ENCODE measurements around the gene DNAL4.

DNAL4 gene

GRCh38 chr22:38793721-38794466 is at the start of gene DNAL4:
DNAL4 (minus strand) TSS chr22:38794143; CDS start chr22:38782731, 11,412 bp downstream.
- DNase-seq: peak; percentile 94

DNA sequence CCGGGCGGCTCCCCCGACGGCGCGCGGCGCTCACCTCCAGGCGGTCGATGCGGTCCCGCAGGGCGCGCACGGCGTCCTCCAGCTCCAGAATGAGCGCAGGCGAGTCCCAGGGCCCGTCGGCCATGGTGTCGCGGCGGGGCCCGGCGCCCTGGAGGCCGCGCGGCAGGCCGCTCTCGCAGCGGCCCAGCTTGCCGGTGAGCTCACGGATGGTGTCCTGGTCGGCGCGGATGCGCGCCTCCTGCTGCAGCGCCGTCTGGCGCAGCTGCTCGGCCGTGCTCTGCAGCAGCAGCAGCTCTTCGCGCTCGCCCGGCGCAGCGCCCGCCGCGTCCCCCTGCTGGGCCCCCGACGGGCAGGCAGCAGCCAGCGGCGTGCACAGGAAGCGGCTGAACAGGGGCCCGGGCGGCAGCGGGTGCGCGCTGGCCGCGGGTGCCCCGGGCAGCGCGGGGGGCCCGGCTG is 49.3 kb upstream of the DNAL4 start:
- DNase-seq: peak; percentile 75

GRCh38 chr22:38842512-38843200 is 48.7 kb upstream of the DNAL4 start:
- DNase-seq: no peak

- DNase-seq: no peak
These were observed 47.7 kb upstream of the DNAL4 start for GRCh38 chr22:38841635-38842034.

- no peak for DNase-seq
These were observed 47.3 kb upstream of the DNAL4 start for GRCh38 chr22:38841211-38841610.

GRCh38 chr22:38840129-38840528 is 46.2 kb upstream of the DNAL4 start:
- DNase-seq: no peak

GRCh38 chr22:38839686-38840085 is 45.7 kb upstream of the DNAL4 start:
- no peak for DNase-seq

GRCh38 chr22:38837414-38837928 is 43.5 kb upstream of the DNAL4 start:
- DNase-seq: no peak

DNA sequence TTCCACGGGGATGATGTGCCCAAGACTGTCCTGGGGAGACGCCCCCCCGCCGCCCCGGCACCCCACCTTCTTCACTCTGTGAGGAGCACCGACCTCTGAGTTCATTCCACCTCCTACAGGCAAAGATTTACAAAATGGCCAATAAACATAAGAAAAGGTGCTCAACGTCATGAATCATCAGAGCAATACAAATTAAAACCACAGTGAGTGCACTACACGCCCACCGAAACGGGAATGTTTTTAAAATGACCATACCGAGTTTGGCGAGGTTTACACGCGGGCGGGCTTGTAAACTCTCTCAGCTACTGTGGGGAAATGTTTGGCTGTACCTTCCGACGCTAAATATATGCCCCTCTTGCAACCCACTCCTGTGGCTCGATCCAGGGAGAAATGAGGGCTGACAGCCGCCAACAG is 42.0 kb upstream of the DNAL4 start:
- no peak for DNase-seq

DNA sequence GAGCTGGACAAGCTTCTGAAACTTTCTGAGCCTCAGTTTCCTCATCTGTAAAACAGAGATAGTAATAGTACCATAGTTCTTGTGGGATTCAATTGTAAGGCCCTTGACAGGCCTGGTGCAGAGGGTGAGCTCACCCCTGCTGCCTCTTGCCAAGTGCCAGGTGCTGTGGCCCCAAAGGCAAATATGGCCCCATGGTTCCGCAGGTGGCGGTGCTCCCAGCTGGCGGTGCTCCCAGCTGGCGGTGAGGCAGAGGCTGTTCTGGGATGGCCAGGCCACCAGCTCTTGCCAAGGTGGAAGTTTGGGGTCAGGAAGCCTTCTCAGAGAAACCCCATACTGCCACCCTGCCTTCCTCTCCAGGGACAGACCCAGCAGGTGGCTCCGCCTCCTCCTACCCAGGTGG is 41.0 kb upstream of the DNAL4 start:
- DNase-seq: no peak

- DNase-seq: no peak
These were observed 40.4 kb upstream of the DNAL4 start for GRCh38 chr22:38834215-38834953.

GRCh38 chr22:38833061-38833460 is 39.1 kb upstream of the DNAL4 start:
- DNase-seq: no peak

DNA sequence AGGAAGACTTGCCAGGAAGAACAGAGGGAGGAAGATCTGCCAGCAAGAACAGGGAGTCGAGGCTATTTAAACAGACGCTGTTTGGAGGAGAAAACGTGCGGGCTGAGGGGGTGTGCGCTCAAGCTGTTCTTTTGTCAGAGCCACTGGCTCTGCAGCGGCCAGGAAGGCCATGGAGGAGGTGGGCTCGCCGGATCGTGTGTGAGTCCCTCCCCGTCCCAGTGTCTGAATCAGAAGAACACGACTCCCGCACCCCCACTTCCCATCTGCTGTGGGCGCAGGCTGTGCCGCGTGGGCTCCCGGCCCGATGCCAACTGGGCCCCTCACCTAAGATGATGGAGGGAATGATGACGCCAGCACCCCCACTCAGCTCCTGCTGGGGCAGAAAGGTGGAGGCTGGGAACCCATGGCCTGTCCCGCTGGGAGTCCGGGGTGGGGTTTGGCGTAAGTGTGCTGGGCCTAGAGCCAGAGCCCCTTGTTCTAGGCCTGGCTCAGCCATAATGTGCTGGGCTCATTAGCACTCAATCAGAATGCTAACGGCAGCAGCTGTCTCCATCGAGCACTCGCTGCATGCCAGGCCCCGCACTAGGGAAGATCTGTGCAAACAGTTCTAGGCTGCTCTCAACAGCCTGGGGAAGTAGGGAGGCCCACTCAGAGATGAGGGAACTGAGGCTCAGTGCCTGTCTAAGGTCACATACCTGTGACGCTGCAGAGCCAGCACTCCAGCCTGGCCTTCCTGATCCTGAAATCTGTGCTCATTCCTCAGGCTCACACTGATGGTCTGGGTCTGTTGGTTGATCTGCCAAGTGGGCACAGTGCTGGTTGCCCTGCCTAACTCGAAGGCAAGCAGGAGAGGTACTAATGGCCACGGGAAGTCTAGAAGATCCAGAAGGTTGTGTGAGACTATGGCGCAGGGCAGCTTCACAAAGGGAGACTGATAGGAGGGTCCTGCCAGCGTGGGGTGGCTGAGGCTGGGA is 38.3 kb upstream of the DNAL4 start:
- DNase-seq: no peak

GRCh38 chr22:38831166-38831945 is 37.4 kb upstream of the DNAL4 start:
- DNase-seq: no peak

GRCh38 chr22:38830845-38831108 is 36.8 kb upstream of the DNAL4 start:
- DNase-seq: no peak

DNA sequence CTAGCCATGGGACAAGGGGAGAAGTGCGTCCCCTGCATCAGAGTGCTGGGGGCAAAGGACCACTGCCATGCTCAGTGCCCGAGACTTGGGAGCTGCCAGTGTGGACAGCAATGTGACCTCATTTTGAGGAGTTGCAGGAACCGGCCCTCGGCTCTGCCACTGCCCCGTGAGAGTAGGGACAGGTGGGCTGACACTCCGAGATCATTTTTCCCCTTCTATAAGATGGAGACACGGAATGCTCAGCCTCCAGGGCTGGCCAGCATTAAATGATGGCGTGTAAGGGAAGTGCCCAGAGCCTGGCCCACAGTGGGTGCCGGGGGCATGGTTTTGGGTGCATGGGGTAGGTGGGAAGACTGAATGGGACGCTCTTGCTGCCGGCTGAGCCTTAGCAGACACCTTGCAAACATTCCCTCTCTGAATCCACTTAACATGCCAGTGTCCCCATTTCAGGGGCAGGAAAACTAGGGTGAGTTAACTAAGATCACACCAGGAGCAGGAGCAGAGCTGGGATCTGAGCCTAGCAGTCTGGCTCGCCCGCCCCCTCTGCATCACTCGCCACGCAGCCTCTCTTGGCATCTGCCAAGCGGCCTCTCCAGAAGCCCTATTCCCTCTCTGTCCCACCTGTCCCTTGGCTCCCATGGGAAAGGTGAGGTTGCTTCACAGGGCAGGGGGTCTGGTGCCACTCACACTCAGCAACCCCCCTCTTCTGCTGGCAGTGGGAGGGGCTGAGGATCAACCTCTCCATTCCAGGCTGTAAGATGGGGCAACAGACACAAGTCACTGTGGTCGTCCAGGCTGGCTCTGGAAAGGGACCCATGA is 36.3 kb upstream of the DNAL4 start:
- no peak for DNase-seq

- no peak for DNase-seq
These were observed 35.5 kb upstream of the DNAL4 start for GRCh38 chr22:38829485-38829884.

DNA sequence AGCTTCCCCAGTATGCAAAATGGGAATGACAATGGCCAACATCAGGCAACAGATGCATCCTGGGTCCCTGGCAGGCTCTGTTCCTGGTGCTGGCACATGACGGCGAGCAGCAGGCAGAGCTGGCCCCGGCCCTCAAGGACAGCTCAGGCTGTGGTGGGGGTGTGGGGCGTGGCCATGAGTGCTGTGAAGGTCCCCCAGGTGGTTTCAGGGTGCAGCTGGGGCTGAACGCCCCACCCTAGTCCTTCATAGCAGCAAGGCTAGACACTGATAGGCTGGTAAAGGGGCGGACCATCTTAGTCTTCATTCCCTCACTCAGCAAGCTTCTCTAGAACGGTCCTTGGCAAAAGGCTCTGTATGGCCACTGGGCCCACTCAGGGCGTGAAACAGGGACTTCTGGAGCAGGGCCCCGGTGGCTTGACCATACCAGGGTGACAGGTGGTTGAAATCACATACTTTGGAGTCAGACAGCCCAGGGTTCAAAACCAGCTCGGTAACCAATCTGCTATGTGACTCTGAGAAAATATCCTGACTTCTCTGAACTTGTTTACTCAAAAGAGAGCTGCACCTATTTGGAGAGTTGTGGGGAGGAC is 34.8 kb upstream of the DNAL4 start:
- DNase-seq: no peak

- DNase-seq: no peak
These were observed 34.2 kb upstream of the DNAL4 start for GRCh38 chr22:38828191-38828590.

DNA sequence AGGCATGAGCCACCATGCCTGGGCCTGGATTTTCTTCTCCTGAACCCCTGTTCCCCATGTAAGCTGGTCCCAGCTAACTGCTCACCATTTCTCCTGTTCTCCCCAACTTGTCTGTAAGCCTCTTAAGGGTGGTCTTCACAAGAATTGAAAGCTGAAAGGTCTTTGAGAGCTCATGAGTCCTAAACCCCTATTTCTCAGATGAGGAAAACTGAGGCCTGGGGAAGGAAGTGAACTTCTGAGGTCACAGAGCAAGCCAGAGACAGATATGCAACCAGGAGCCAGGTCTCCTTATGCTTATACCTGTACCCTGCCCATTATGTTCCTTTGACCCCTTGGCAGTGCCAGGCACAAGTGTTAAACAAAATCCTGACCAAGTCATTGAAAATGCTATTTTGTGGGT is 33.6 kb upstream of the DNAL4 start:
- DNase-seq: no peak

Measured in stimulated activated CD4-positive, alpha-beta T cell treated with anti-CD3 and anti-CD28 coated beads, Interleukin-15, amount 100 ng/mL, for 24 hours (primary cell).